ENCODE measurements around the gene ZNF579. TPM values are rescaled to one million over a fixed set of nuclear protein-coding genes. Genes with fewer than 3 reads are reported as not detected.

ZNF579 gene
- total RNA-seq, 1 donor from 2014 or later, result 58.0 TPM

DNA sequence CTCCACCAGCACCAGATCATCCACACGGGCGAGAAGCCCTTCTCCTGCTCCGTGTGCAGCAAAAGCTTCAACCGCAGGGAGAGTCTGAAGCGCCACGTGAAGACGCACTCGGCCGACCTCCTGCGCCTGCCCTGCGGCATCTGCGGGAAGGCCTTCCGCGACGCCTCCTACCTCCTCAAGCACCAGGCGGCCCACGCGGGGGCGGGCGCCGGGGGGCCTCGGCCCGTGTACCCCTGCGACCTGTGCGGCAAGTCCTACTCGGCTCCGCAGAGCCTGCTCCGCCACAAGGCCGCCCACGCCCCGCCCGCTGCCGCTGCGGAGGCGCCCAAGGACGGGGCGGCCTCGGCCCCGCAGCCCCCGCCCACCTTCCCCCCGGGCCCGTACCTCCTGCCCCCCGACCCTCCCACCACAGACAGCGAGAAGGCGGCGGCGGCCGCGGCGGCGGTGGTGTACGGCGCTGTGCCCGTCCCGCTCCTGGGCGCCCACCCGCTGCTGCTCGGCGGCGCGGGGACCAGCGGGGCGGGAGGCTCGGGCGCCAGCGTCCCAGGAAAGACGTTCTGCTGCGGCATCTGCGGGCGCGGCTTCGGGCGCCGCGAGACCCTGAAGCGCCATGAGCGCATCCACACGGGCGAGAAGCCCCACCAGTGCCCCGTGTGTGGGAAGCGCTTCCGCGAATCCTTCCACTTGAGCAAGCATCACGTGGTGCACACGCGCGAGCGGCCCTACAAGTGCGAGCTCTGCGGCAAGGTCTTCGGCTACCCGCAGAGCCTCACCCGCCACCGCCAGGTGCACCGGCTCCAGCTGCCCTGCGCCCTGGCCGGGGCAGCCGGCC, 34.3 kb upstream of the ZNF579 start:
- H3K79me2 ChIP-seq (ENCODE audit: insufficient read depth, low read length), result peaks cover 30% of the 10 kb centered on the region
- Mint-ChIP-seq H3K9me3 (ENCODE audit: unreplicated experiment) (peaks cover 2% of the 10 kb centered on the region), H3K4me3 (ENCODE audit: unreplicated experiment) (no peak overlapping the region), H3K27ac (ENCODE audit: unreplicated experiment) (no peak overlapping the region), H3K4me1 (ENCODE audit: low read depth, unreplicated experiment) (peaks cover 1% of the 10 kb centered on the region), H3K36me3 (ENCODE audit: low read depth, unreplicated experiment) (peaks cover 16% of the 10 kb centered on the region), H3K27me3 (ENCODE audit: low read depth, unreplicated experiment) (no peaks in the 10 kb centered on the region)
- TF ChIP-seq, protein P1, sequence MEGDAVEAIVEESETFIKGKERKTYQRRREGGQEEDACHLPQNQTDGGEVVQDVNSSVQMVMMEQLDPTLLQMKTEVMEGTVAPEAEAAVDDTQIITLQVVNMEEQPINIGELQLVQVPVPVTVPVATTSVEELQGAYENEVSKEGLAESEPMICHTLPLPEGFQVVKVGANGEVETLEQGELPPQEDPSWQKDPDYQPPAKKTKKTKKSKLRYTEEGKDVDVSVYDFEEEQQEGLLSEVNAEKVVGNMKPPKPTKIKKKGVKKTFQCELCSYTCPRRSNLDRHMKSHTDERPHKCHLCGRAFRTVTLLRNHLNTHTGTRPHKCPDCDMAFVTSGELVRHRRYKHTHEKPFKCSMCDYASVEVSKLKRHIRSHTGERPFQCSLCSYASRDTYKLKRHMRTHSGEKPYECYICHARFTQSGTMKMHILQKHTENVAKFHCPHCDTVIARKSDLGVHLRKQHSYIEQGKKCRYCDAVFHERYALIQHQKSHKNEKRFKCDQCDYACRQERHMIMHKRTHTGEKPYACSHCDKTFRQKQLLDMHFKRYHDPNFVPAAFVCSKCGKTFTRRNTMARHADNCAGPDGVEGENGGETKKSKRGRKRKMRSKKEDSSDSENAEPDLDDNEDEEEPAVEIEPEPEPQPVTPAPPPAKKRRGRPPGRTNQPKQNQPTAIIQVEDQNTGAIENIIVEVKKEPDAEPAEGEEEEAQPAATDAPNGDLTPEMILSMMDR (IDR thresholded peaks at IDR 0.05; ENCODE audit: insufficient read depth, low read depth, low read length), result no peak
- TF ChIP-seq EZH2 (IDR thresholded peaks at IDR 0.05; ENCODE audit: insufficient read depth, low read length), result no peak
- H3K4me2 ChIP-seq (ENCODE audit: low read length), result no peak overlapping the region
- FAIRE-seq (no peak), DNase-seq (ENCODE audit: low read depth) (no peak)
- H4K20me1 ChIP-seq (ENCODE audit: insufficient read depth, low read length), result peaks cover 37% of the 10 kb centered on the region
- no peaks in the 10 kb centered on the region for H3K4me1 ChIP-seq (ENCODE audit: insufficient read depth, low read length)
- no peak overlapping the region for H3K27ac ChIP-seq (ENCODE audit: low read depth, low read length)
- no peak overlapping the region for H2AFZ ChIP-seq (ENCODE audit: low read depth, low read length)
- H3K36me3 ChIP-seq (ENCODE audit: insufficient read depth, low read length), result no peaks in the 10 kb centered on the region
- no peaks in the 10 kb centered on the region for H3K27me3 ChIP-seq (ENCODE audit: insufficient read depth, low read length)
- no peak overlapping the region for H3K4me3 ChIP-seq (ENCODE audit: insufficient read depth, low read depth, low read length)
- no peak overlapping the region for H3K9ac ChIP-seq (ENCODE audit: low read length)
- no peaks in the 10 kb centered on the region for H3K9me3 ChIP-seq (ENCODE audit: insufficient read depth, low read depth, low read length)

DNA sequence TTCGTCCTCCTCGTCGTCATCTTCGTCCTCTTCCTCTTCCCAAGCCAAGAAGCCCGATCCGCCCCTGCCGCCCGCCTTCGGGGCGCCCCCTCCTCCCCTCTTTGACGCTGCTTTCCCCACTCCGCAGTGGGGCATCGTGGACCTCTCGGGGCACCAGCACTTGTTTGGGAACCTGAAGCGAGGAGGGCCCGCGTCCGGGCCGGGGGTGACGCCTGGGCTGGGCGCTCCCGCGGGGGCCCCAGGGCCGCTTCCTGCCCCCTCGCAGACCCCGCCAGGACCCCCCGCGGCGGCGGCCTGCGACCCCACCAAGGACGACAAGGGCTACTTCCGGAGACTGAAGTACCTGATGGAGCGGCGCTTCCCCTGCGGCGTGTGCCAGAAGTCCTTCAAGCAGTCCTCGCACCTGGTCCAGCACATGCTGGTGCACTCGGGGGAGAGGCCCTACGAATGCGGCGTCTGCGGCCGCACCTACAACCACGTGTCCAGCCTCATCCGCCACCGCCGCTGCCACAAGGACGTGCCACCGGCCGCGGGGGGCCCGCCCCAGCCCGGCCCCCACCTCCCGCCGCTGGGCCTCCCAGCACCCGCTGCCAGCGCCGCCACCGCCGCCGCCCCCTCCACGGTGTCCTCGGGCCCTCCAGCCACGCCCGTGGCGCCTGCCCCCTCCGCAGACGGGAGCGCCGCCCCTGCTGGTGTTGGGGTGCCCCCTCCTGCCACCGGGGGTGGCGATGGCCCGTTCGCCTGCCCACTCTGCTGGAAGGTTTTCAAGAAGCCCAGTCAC, 33.5 kb upstream of the ZNF579 start:
- peaks cover 1% of the 10 kb centered on the region for H3K4me1 Mint-ChIP-seq (ENCODE audit: low read depth, unreplicated experiment)
- Histone ChIP-seq H3K79me2 (ENCODE audit: insufficient read depth, low read length) (peaks cover 39% of the 10 kb centered on the region), H3K4me1 (ENCODE audit: insufficient read depth, low read length) (no peaks in the 10 kb centered on the region), H3K4me2 (ENCODE audit: low read length) (no peak overlapping the region), H3K4me3 (ENCODE audit: insufficient read depth, low read depth, low read length) (no peak overlapping the region), H4K20me1 (ENCODE audit: insufficient read depth, low read length) (peaks cover 45% of the 10 kb centered on the region), H3K36me3 (ENCODE audit: insufficient read depth, low read length) (peaks cover 5% of the 10 kb centered on the region), H3K27ac (ENCODE audit: low read depth, low read length) (no peak overlapping the region), H3K27me3 (ENCODE audit: insufficient read depth, low read length) (no peaks in the 10 kb centered on the region), H3K9me3 (ENCODE audit: insufficient read depth, low read depth, low read length) (no peaks in the 10 kb centered on the region), H2AFZ (ENCODE audit: low read depth, low read length) (no peak overlapping the region), H3K9ac (ENCODE audit: low read length) (no peak overlapping the region)
- TF ChIP-seq, protein P1 (IDR thresholded peaks at IDR 0.05; ENCODE audit: insufficient read depth, low read depth, low read length), result no peak
- TF ChIP-seq EZH2 (IDR thresholded peaks at IDR 0.05; ENCODE audit: insufficient read depth, low read length), result no peak
- FAIRE-seq (no peak), DNase-seq (ENCODE audit: low read depth) (no peak)
- H3K27ac Mint-ChIP-seq (ENCODE audit: unreplicated experiment), result no peak overlapping the region
- H3K9me3 Mint-ChIP-seq (ENCODE audit: unreplicated experiment), result peaks cover 2% of the 10 kb centered on the region
- H3K27me3 Mint-ChIP-seq (ENCODE audit: low read depth, unreplicated experiment), result no peaks in the 10 kb centered on the region
- H3K4me3 Mint-ChIP-seq (ENCODE audit: unreplicated experiment), result no peak overlapping the region
- H3K36me3 Mint-ChIP-seq (ENCODE audit: low read depth, unreplicated experiment), result peaks cover 25% of the 10 kb centered on the region

All from astrocyte (in vitro differentiated cells and primary cell).